Stimulated activated CD4-positive, alpha-beta T cell treated with anti-CD3 and anti-CD28 coated beads, Interleukin-2, amount 100 ng/mL, for 4 hours (primary cell): ENCODE measurements around the gene FLT1.

Source experiments
- DNase-seq: peaks from one replicate; pipeline ENCODE4 v3.0.0-alpha.2; 2020; ENCODE audit warnings: low read depth

The FLT1 gene

GRCh38 chr13:28424541-28424940 lies 70.4 kb downstream of the FLT1 start:
- DNase-seq, result no peak

DNA sequence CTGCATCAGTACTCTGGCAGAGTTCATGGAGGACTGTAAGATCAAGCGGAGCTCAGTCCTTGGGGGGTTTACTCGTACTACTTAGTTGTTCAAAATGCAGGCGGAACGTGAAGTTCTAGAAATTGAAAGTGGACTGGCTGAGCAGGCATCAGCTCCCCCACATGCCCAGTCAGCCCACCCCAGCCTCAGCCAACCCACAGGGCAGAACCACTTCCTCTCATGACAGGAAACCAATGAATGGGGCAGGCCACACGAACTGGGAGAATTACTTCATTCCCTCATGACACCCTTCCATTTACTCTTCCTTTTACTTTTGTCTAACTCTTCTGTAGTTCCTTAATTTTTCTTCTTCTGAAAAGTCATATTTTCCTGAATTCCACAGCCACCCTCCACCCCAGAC lies 71.9 kb downstream of the FLT1 start:
- no peak for DNase-seq

DNA sequence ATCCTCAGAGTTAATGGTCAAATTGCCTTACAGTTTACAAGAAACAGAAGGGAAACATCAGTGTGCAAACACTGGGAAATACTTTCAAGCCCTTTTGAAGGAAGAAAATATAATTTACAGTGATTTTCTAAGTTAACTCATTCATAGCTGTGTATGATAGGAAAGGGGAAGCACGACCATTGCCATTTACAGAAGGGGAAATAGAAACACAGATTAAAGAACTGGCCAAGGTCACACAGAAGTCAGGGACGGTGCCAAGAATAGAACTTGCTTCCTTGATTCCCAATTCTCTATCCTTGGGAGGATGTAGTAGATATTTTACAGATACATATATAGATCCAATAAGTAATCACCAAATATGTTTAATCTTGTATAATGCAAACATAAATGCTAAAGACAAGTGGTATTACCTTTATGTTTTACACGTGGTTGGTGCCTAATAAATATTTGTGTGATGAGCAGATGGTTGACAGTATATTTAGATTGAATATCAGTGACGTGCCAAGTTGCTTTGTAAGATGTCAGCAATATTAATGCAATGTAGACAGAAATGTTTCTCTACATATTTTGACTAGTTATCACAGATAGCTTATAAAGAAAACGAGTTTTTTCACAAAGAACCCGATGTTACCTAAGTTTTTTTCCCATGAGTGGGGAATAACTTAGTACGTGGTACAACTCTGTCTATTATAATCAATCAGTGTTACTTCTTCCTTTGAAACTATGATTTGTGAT lies 73.1 kb downstream of the FLT1 start:
- DNase-seq, result no peak

GRCh38 chr13:28420704-28421103 lies 74.2 kb downstream of the FLT1 start:
- DNase-seq, result no peak

- DNase-seq, result no peak
These were observed 78.9 kb downstream of the FLT1 start for GRCh38 chr13:28415994-28416421.

- DNase-seq, result no peak
These were observed 80.9 kb downstream of the FLT1 start for GRCh38 chr13:28413999-28414398.

GRCh38 chr13:28412981-28413380 lies 81.9 kb downstream of the FLT1 start:
- DNase-seq, result no peak

GRCh38 chr13:28411831-28412353 lies 83.0 kb downstream of the FLT1 start:
- no peak for DNase-seq

- DNase-seq, result no peak
These were observed 84.8 kb downstream of the FLT1 start for GRCh38 chr13:28410096-28410495.

GRCh38 chr13:28409648-28410047 lies 85.3 kb downstream of the FLT1 start:
- no peak for DNase-seq

DNA sequence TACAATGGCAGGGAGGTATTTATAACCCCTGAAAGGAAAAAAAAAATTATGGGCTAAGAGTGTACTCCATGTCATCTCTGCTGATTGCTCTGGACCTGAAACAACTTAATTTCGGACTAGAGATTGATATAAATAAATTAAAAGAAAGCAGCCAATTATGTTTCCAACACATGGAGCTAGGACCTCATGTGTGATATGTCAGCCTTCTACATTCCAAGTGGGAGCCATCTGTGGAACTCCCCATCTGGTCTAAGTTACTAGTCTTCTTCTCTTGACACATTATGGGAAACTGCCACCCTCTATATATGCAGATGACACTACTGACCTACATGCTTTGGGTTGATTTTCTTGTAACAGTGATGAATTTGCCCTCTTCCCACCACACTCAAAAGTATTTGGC lies 86.1 kb downstream of the FLT1 start:
- no peak for DNase-seq

- DNase-seq, result no peak
These were observed 86.6 kb downstream of the FLT1 start for GRCh38 chr13:28408235-28408848.

DNA sequence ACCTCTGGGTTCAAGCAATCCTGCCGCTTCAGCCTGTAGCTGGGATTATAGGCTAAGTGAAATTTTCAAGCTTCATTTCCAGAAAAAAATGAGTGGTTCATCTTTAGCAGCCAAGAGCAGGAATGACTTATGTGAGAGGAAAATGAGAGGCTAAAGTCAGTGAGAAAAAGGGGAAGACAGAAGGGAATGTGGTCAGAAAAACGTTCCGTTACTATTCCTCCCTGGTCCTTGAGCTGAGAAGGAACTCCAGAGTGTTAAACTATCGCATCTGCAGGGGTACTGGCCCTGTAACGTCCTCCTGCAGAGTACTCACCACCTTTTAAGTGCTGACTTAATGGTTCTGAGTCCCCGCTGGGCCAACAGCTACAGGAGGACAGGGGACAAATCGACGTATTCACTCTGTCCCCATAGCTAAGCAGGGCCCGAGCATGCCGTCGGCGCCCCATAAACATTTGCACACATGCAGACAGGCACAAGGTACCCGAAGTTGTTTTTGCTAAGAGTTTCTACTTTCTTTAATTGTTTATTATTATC lies 88.1 kb downstream of the FLT1 start:
- DNase-seq, result no peak

GRCh38 chr13:28402057-28402381 lies 92.9 kb downstream of the FLT1 start:
- no peak for DNase-seq

DNA sequence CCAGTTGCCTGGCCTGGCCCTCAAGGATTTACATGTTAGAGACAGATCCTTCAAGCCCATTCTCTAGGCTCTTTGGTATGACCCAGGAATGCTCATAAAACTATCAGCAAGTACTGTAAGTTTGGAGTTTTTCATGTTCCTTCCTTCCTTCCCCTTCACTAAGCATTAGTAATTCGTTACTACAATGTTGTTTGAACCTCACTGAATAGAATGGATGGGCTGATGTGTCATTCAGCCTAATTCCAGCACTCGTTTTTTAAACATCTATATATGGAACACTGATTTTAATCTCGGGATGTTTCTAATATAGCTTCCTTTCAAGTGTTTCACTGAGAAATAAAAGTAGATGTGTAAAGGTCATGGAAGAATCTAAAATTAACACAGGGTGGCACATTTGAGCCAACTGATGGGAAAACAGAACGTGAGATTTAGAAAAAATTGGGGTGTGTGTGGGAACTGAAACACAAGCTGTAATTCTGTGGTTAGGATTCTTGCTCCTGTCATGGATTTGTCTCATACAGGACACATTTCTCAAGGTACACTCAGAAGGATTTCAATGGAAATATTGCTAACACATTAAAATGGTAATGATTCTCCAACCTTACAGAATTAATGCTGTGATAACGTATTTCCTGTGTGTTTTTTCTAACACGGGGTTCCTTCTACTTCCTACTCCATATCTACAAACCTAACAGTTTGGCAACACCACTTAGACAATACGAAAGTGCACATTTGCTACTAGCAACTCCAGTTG lies 93.4 kb downstream of the FLT1 start:
- no peak for DNase-seq

DNA sequence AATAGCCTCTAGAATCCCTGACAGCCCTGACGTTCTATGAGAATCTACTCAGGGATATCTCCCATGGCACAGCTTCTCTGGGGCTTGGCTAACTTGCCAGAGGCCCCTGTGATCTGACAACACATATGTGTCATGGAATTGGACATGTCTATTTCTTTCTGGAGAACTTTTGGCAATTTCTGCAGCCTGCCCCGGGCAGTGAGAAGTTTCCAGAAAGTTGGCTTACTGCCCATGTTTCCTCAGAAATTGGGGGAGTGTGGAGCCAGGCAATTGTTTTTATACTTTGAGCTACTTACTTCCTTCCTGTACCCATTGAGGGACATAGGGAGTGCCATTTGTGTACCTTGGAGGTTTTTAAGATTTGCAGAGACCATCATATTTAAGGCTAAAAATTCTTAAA lies 98.9 kb downstream of the FLT1 start:
- no peak for DNase-seq

- no peak for DNase-seq
These were observed 100.5 kb downstream of the FLT1 start for GRCh38 chr13:28394422-28394821.

- DNase-seq, result no peak
These were observed 101.9 kb downstream of the FLT1 start for GRCh38 chr13:28392896-28393505.

- no peak for DNase-seq
These were observed 102.5 kb downstream of the FLT1 start for GRCh38 chr13:28392428-28392827.

GRCh38 chr13:28387740-28388501 lies 107.0 kb downstream of the FLT1 start:
- DNase-seq, result no peak

DNA sequence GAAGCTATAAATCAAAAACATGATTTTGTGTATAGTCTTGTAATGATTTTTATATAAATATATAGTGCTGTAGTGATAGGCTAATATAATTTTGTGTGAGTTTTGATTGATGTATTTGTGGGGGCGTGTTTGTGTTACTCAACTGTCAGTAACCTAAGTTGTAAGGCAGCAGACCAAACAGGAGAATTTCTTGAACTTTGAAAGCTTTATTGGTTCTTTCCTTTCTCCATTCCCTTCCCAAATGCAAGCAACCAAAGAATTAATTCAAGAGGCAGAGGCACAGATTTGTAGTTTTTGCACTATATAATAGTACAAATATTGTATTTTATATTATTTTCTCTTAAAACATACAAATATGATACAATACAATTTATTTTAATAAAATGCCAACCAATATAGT lies 109.6 kb downstream of the FLT1 start:
- DNase-seq, result no peak

DNA sequence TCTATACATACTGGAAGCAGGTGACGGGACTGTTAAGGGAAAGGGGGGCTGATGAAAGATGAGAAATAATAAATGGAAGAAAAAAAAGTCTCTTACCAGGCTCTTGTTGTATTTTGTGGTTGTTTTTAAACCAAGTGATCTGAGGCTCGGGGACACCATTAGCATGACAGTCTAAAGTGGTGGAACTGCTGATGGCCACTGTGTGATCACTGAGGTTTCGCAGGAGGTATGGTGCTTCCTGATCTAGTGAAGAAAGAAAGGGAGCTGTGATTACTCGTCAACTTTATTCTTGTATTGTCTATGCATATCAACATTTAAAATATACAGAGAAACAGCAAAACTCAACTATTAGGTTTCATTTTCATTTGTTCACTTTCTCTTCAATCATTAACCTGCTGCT lies 110.1 kb downstream of the FLT1 start:
- DNase-seq, result no peak
